OCI-LY7 (cell line): ENCODE results near the gene METAP2. TPM values are rescaled to one million over a fixed set of nuclear protein-coding genes. Genes with fewer than 3 reads are reported as not detected.

ENCODE experiments used
- BruUV-seq: library from RNA; stranded (reverse); fragments of 400-500 nt; replicated peaks from 2 replicates; lab custom pipeline; 2021; lab: Mats Ljungman, UMichigan
- CTCF ChIA-PET: fragments of 300-600 bp; sonication (Branson Sonifier 250); formaldehyde crosslinking; loops from one replicate; lab custom pipeline; 2022; ENCODE audit warnings: antibody characterized with exemption; ENCODE audit not compliant: unreplicated experiment; lab: Charles Lee
- POLR2A ChIA-PET: fragments of 300-600 bp; sonication (Branson Sonifier 250); formaldehyde crosslinking; loops from one replicate; lab custom pipeline; 2022; ENCODE audit warnings: antibody characterized with exemption; lab: Charles Lee
- DNase-seq: peaks from one replicate; pipeline ENCODE4 v3.0.0-alpha.2; 2015; ENCODE audit warnings: low spot score
- H2AFZ ChIP-seq: fragments of 200-600 bp; sonication (generic), shearing (Covaris generic); 2 replicates; pipeline ENCODE4 v1.6.1; 2014; ENCODE audit warnings: mild to moderate bottlenecking, antibody characterized with exemption, low read length, moderate library complexity
- H3K27ac ChIP-seq: fragments of 200-600 bp; sonication (generic); 2 replicates; pipeline ENCODE4 v1.5.1; 2014; ENCODE audit warnings: mixed run types, low read depth, mild to moderate bottlenecking, moderate library complexity, low read length, inconsistent platforms; ENCODE audit not compliant: poor library complexity, severe bottlenecking
- H3K36me3 ChIP-seq: fragments of 200-600 bp; sonication (generic); 2 replicates; pipeline ENCODE4 v1.6.1; 2014; ENCODE audit warnings: mild to moderate bottlenecking, antibody characterized with exemption, low read length, moderate library complexity, mixed read lengths; ENCODE audit not compliant: insufficient read depth
- H3K4me1 ChIP-seq: fragments of 200-600 bp; sonication (generic); 2 replicates; pipeline ENCODE4 v1.5.1; 2014; ENCODE audit warnings: mild to moderate bottlenecking, low read length; ENCODE audit not compliant: insufficient read depth, poor library complexity, severe bottlenecking
- H3K4me2 ChIP-seq: fragments of 200-600 bp; sonication (generic); 2 replicates; pipeline ENCODE4 v1.6.1; 2014; ENCODE audit warnings: mild to moderate bottlenecking, low read length
- H3K4me3 ChIP-seq: fragments of 200-600 bp; sonication (generic); 2 replicates; pipeline ENCODE4 v1.5.1; 2014; ENCODE audit warnings: mild to moderate bottlenecking, low read depth, low read length; ENCODE audit not compliant: poor library complexity, severe bottlenecking
- H3K79me2 ChIP-seq: fragments of 200-600 bp; sonication (generic); 2 replicates; pipeline ENCODE4 v1.6.1; 2016; ENCODE audit warnings: low read depth, mild to moderate bottlenecking, low read length, moderate library complexity, mixed read lengths; ENCODE audit not compliant: insufficient read depth
- H3K9me2 ChIP-seq: fragments of 200-600 bp; sonication (generic); 2 replicates; pipeline ENCODE4 v1.6.1; 2016; ENCODE audit warnings: mild to moderate bottlenecking, low read length, mixed read lengths; ENCODE audit not compliant: insufficient read depth
- H3K9me3 ChIP-seq: fragments of 200-600 bp; sonication (generic); 2 replicates; pipeline ENCODE4 v1.6.1; 2014; ENCODE audit warnings: mild to moderate bottlenecking, mixed run types, low read length, mixed read lengths
- H4K20me1 ChIP-seq: fragments of 200-600 bp; sonication (generic); 2 replicates; pipeline ENCODE4 v1.6.1; 2014; ENCODE audit warnings: mild to moderate bottlenecking, antibody characterized with exemption, low read length, moderate library complexity, mixed read lengths; ENCODE audit not compliant: insufficient read depth
- CTCF ChIP-seq: fragments of 200-600 bp; sonication (generic); conservative IDR thresholded peaks from 2 replicates; pipeline ENCODE4 v1.5.1; 2014; ENCODE audit warnings: mild to moderate bottlenecking, antibody characterized with exemption, low read length, moderate library complexity, mixed read lengths
- EZH2phosphoT487 ChIP-seq: fragments of 200-600 bp; sonication (generic); IDR thresholded peaks from 2 replicates; pipeline ENCODE4 v1.6.1; 2018; ENCODE audit warnings: low read depth, borderline replicate concordance, mild to moderate bottlenecking, mixed run types, antibody characterized with exemption, low read length, moderate library complexity, mixed read lengths
- intact Hi-C: fragments of 100-400 bp; cut with micrococcal nuclease; formaldehyde crosslinking; loops from one replicate; pipeline ENCODE4 v1.10.0; 2022; ENCODE audit not compliant: unreplicated experiment
- total RNA-seq, 2 experiments: library from RNA; depleted of rRNA in 1 of 2; stranded (reverse); fragments of >200 nt in 1 of 2; shearing (Covaris generic) in 1 of 2; gene quantifications; 2 replicates each; pipeline ENCODE4 v1.2.3, GENCODE V29; 2014 to 2022

METAP2 gene
- total RNA-seq, 2 experiments from 2014 or later, result 90.3 to 177 TPM

GRCh38 chr12:95495433-95495832 is 21.5 kb downstream of the METAP2 start:
- no peaks in the 10 kb centered on the region for H3K4me1 ChIP-seq
- H2AFZ ChIP-seq, result no peak overlapping the region
- H3K9me3 ChIP-seq, result peaks cover 7% of the 10 kb centered on the region; the same call in 1 of the 2 replicates
- no peak for TF ChIP-seq EZH2phosphoT487
- TF ChIP-seq CTCF, result no peak
- H3K4me2 ChIP-seq, result no peak overlapping the region
- peaks cover 98% of the 10 kb centered on the region for H3K36me3 ChIP-seq
- ChIA-PET CTCF (no interaction called here), POLR2A (interaction anchor here (0.6 kb wide), 1 partner anchor 591 kb away, joined by 4 read pairs; no protein-coding TSS in a partner anchor)
- DNase-seq, result no peak
- H3K9me2 ChIP-seq, result no peaks in the 10 kb centered on the region
- H3K79me2 ChIP-seq, result peaks cover 28% of the 10 kb centered on the region; the same call in 1 of the 2 replicates
- H3K27ac ChIP-seq, result no peak overlapping the region
- intact Hi-C loops, result no loop called here
- no peak overlapping the region for H3K4me3 ChIP-seq
- H4K20me1 ChIP-seq, result no peaks in the 10 kb centered on the region
- BruUV-seq, result no TSS peak

- no peak for DNase-seq
- ChIA-PET CTCF (no interaction called here), POLR2A (no interaction called here)
- Histone ChIP-seq H3K4me2 (no peak overlapping the region), H3K9me3 (peaks cover 7% of the 10 kb centered on the region; the same call in 1 of the 2 replicates), H3K36me3 (peaks cover 97% of the 10 kb centered on the region), H3K27ac (no peak overlapping the region), H2AFZ (no peak overlapping the region), H4K20me1 (no peaks in the 10 kb centered on the region), H3K9me2 (no peaks in the 10 kb centered on the region), H3K4me3 (no peak overlapping the region), H3K4me1 (no peaks in the 10 kb centered on the region), H3K79me2 (peaks cover 35% of the 10 kb centered on the region; the same call in 1 of the 2 replicates)
- TF ChIP-seq CTCF (no peak), EZH2phosphoT487 (no peak)
- no TSS peak for BruUV-seq
- intact Hi-C loops, result no loop called here
Observed at GRCh38 chr12:95497031-95497430, 23.1 kb downstream of the METAP2 start.

- Histone ChIP-seq H4K20me1 (no peaks in the 10 kb centered on the region), H3K9me3 (peaks cover 7% of the 10 kb centered on the region; the same call in 1 of the 2 replicates), H3K36me3 (peaks cover 99% of the 10 kb centered on the region), H3K27ac (no peak overlapping the region), H3K9me2 (no peaks in the 10 kb centered on the region), H2AFZ (no peak overlapping the region), H3K4me2 (no peak overlapping the region), H3K4me1 (no peaks in the 10 kb centered on the region), H3K79me2 (peaks cover 48% of the 10 kb centered on the region; the same call in 1 of the 2 replicates), H3K4me3 (no peak overlapping the region)
- intact Hi-C loops, result no loop called here
- no peak for TF ChIP-seq CTCF
- POLR2A ChIA-PET, result interaction anchor here (0.6 to 0.7 kb wide), 3 partner anchors 11 to 910 kb away, joined by 3 to 5 read pairs (median 3); no protein-coding TSS in a partner anchor
- DNase-seq, result no peak
- BruUV-seq, result no TSS peak
- CTCF ChIA-PET, result no interaction called here
Observed at GRCh38 chr12:95498968-95499367, 25.0 kb downstream of the METAP2 start.
